HG02885 (cell line): ENCODE measurements around the gene RGP1.

Experiments used
- ATAC-seq: cut with Tn5 transposase; IDR thresholded peaks from one replicate; pipeline ENCODE4 v1.9.1; 2021; ENCODE audit warnings: mild to moderate bottlenecking; ENCODE audit not compliant: unreplicated experiment, poor library complexity

RGP1 gene

DNA sequence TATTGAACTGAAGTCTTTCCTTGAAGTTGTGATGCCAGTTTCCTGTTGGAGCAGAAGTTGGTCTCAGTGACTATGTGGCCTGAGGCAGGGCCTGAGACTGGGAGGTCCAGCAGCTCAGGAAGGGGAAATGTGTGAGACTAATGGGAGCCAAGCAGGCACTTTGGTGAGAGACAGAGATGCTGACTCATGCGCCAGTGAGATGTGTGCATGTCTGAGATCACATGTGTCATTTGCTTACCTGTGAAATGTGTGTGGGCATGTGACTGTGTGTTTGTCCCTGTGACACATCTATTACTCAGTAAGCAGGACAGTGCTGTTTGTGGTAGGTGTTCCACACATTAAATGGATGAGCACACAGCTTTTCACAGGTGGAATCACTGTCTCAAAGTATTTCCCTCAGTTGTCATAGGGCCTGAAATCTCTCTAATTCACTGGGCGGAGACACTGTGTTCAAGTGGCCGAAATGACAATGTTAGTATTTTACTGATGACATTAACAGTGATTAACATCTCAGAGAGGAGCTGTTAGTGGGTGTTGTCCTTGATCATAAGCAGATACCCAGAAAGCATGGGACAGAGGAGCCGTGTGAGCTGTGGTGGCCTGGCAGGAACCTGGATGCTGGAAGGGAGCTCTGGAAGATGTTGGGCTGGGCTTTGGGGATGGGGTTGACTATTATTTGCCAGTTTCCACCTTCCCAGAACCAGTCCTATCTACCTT lies 49.7 kb downstream of the RGP1 start:
- ATAC-seq: no peak

DNA sequence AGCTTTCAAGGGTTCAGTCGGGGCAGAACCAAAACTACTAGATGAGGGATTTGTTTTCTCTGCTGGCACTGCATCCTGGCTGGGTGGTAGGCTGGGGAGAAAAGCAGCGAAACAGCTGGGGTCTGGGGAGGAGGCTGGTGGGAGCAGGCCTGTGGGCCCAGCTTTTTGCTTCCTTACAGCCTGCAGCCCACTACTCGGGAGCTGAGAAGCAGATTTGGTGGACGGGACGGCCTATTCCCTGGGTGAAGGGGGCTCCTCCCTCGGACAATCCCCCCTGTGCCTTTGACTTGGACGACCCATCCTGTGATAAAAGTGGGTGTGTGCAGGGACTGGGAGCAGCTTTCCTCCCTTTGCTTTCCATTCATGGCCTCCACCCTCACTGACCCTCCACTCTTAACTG lies 51.4 kb downstream of the RGP1 start:
- ATAC-seq: no peak

DNA sequence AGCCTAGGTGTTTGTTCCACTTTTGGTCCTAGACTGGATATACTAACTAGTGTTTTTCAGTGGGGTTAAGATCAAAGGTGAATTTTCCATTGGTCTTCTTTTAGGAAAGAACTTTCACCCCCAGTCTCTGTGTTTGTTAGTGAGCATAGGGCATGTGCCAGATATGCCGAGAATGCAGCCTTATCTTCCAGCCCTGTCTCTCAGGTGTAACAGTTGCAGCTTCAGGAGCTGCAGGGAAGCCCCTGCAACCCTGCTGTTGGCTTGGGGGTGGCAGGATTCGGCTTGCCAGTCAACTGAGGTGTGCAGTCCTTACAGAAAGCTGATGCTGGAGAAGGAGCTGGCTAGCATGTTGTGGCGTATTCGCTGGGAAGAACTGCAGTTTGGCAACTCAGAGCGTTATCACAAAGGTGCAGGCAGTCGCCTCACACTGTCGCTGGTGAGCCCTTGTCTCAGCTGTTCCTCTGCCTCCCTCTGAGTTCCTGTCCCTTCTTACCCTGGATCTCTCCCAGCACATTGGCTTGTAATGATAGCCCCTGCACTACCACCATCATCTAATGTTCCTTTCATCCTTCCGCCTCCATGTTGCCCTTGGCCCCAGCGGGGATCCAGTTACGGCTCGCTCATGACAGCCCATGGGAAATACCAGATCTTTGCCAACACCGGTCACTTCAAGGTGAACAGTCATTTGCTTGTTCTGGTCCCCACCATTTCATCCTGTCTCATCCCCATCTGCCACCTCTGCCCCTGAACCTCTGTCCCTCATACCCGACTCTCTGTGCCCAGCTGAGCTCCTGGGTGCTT lies 52.4 kb downstream of the RGP1 start:
- no peak for ATAC-seq

DNA sequence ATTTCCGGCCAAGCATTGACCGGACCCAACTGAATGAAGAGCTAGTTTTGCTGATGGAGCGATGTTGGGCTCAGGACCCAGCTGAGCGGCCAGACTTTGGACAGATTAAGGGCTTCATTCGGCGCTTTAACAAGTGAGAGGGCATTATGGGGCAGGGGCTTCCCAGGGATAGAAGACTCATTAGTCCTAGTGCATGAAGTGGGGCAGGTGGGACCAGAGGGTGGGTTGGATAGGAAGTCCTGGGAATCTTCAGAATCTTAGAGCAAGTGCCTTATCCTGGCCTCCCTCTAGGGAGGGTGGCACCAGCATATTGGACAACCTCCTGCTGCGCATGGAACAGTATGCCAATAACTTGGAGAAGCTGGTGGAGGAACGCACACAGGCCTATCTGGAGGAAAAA lies 57.0 kb downstream of the RGP1 start:
- ATAC-seq: no peak
